EH (cell line): ENCODE data around the gene COMP.

ENCODE experiments used
- DNase-seq: peaks from one replicate; pipeline ENCODE4 v3.0.0-alpha.2; 2015; ENCODE audit warnings: low read depth

The COMP gene

GRCh38 chr19:18803550-18804138 lies 12.5 kb upstream of the COMP start:
- DNase-seq = no peak

GRCh38 chr19:18802354-18802753 lies 11.2 kb upstream of the COMP start:
- no peak for DNase-seq

GRCh38 chr19:18800636-18801035 lies 9.5 kb upstream of the COMP start:
- DNase-seq = no peak

GRCh38 chr19:18800079-18800478 lies 9.0 kb upstream of the COMP start:
- no peak for DNase-seq

GRCh38 chr19:18799389-18799970 lies 8.4 kb upstream of the COMP start:
- no peak for DNase-seq

- no peak for DNase-seq
Observed at GRCh38 chr19:18798384-18799352, 7.6 kb upstream of the COMP start.

- peak; percentile 19 for DNase-seq
Observed at GRCh38 chr19:18796239-18796638, 5.1 kb upstream of the COMP start.

- peak; percentile 23 for DNase-seq
Observed at GRCh38 chr19:18795540-18795939, 4.4 kb upstream of the COMP start.

- no peak for DNase-seq
Observed at GRCh38 chr19:18794692-18795091, 3.6 kb upstream of the COMP start.

- DNase-seq = no peak
Observed at GRCh38 chr19:18794029-18794313, 2.9 kb upstream of the COMP start.

- DNase-seq = no peak
Observed at GRCh38 chr19:18793144-18794028, 2.3 kb upstream of the COMP start.

- no peak for DNase-seq
Observed at GRCh38 chr19:18792661-18793060, 1.6 kb upstream of the COMP start.

GRCh38 chr19:18791315-18791678 lies 192 bp upstream of the COMP start:
- no peak for DNase-seq

GRCh38 chr19:18789883-18790565 lies 1.1 kb downstream of the COMP start:
- peak; percentile 41 for DNase-seq

- DNase-seq = no peak
Observed at GRCh38 chr19:18789422-18789869, 1.7 kb downstream of the COMP start.

- DNase-seq = no peak
Observed at GRCh38 chr19:18788529-18789421, 2.3 kb downstream of the COMP start.

GRCh38 chr19:18785179-18786124 lies 5.7 kb downstream of the COMP start:
- DNase-seq = peak; percentile 67

GRCh38 chr19:18784786-18785120 lies 6.4 kb downstream of the COMP start:
- DNase-seq = no peak

- DNase-seq = no peak
Observed at GRCh38 chr19:18783958-18784785, 6.9 kb downstream of the COMP start.
